Upper lobe of right lung (tissue), 1 donor: Measurements from ENCODE around the gene TOP1. TPM values are rescaled to one million over a fixed set of nuclear protein-coding genes. Genes with fewer than 3 reads are reported as not detected.

Experiments used
- ATAC-seq: fragments of 200-7000 bp; cut with Tn5 transposase; one replicate; pipeline ENCODE4 v1.9.1; 2020; ENCODE audit warnings: mild to moderate bottlenecking, moderate library complexity
- DNase-seq: peaks from one replicate; pipeline ENCODE4 v3.0.0-alpha.2; 2020
- H3K27ac ChIP-seq: fragments of 200-600 bp; one replicate; pipeline ENCODE4 v1.8.0; 2022
- H3K27me3 ChIP-seq: fragments of 200-600 bp; one replicate; pipeline ENCODE4 v1.8.0; 2022; ENCODE audit warnings: mild to moderate bottlenecking
- H3K36me3 ChIP-seq: fragments of 200-600 bp; one replicate; pipeline ENCODE4 v1.8.0; 2022
- H3K4me1 ChIP-seq: fragments of 200-600 bp; one replicate; pipeline ENCODE4 v1.8.0; 2022
- H3K4me3 ChIP-seq: fragments of 200-600 bp; one replicate; pipeline ENCODE4 v1.8.0; 2022; ENCODE audit warnings: mild to moderate bottlenecking
- H3K9me3 ChIP-seq: fragments of 200-600 bp; one replicate; pipeline ENCODE4 v1.8.0; 2022
- CTCF ChIP-seq: fragments of 200-600 bp; IDR thresholded peaks from one replicate; pipeline ENCODE4 v1.8.0; 2022; ENCODE audit warnings: antibody characterized with exemption
- intact Hi-C: fragments of 100-400 bp; cut with DNase I; formaldehyde crosslinking; loops from one replicate; pipeline ENCODE4 v1.11.0; 2022
- total RNA-seq: library from RNA; stranded (reverse); fragmentation: NEBNext Ultra II Directional; extraction: Animal tissue kit (Norgen Biotek cat#: 25700); gene quantifications from one replicate; pipeline ENCODE4 v1.2.1, GENCODE V29; 2021
- donor health status: DM: no; HTN: yes; CAD: no; lungs with severe emphysema.

Gene TOP1
- total RNA-seq, 1 donor from 2014 or later = 67.6 TPM

- H3K36me3 ChIP-seq = no peaks in the 10 kb centered on the region
- H3K4me1 ChIP-seq = peaks cover 35% of the 10 kb centered on the region
- H3K9me3 ChIP-seq = no peaks in the 10 kb centered on the region
- ATAC-seq = no peak
- TF ChIP-seq CTCF = no peak
- intact Hi-C loops = no loop called here
- DNase-seq = no peak
- no peaks in the 10 kb centered on the region for H3K27me3 ChIP-seq
- no peak overlapping the region for H3K4me3 ChIP-seq
- H3K27ac ChIP-seq = no peak overlapping the region
Observed at GRCh38 chr20:41038878-41039404, 10.3 kb downstream of the TOP1 start.

DNA sequence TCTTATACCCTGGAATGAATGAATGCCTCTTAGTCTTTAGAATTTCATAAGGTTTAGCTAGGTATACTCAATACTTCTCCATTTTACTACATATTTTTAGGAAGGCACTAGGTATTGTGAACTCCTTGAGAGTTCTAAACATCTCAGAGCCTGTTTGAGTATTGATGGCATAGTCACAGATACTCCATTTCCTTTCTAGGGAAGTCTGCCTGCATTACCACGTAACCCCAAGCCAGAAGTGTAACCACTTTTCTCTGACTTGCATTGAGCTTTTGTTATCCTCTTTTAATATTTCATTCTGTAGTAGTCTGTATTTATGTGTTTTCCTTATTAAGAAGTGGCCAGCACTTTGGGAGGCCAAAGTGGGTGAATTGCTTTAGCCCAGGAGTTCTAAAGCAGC is 12.2 kb downstream of the TOP1 start:
- H3K36me3 ChIP-seq = no peaks in the 10 kb centered on the region
- no peak overlapping the region for H3K4me3 ChIP-seq
- no peaks in the 10 kb centered on the region for H3K9me3 ChIP-seq
- TF ChIP-seq CTCF = no peak
- DNase-seq (no peak), ATAC-seq (no peak)
- intact Hi-C loops = no loop called here
- no peaks in the 10 kb centered on the region for H3K27me3 ChIP-seq
- peaks cover 33% of the 10 kb centered on the region for H3K4me1 ChIP-seq
- no peak overlapping the region for H3K27ac ChIP-seq

DNA sequence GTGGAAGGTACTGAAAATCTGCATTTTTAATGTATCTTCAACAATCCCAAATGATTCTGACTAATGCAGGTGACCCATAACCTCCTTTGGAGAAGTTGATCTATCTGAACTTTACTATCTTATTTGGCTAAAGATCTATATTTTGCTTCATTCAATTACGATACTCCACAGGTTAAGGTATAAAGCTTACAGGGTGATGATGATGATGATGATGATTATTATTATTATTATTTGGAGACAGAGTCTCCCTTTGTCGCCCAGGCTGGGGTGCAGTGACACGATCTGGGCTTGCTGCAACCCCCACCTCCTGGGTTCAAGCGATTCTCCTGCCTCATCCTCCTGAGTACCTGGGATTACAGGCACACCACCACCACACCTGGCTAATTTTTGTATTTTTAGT is 13.1 kb downstream of the TOP1 start:
- DNase-seq = no peak
- ATAC-seq = no peak
- no peak for TF ChIP-seq CTCF
- peaks cover 34% of the 10 kb centered on the region for H3K4me1 ChIP-seq
- no peak overlapping the region for H3K4me3 ChIP-seq
- no peaks in the 10 kb centered on the region for H3K36me3 ChIP-seq
- intact Hi-C loops = no loop called here
- no peaks in the 10 kb centered on the region for H3K27me3 ChIP-seq
- no peaks in the 10 kb centered on the region for H3K9me3 ChIP-seq
- no peak overlapping the region for H3K27ac ChIP-seq

GRCh38 chr20:41044409-41045062 is 15.9 kb downstream of the TOP1 start:
- ATAC-seq = no peak
- H3K27me3 ChIP-seq = no peaks in the 10 kb centered on the region
- no peaks in the 10 kb centered on the region for H3K36me3 ChIP-seq
- no peak overlapping the region for H3K27ac ChIP-seq
- TF ChIP-seq CTCF = no peak
- H3K4me3 ChIP-seq = no peak overlapping the region
- intact Hi-C loops = no loop called here
- no peak for DNase-seq
- H3K4me1 ChIP-seq = peaks cover 49% of the 10 kb centered on the region
- H3K9me3 ChIP-seq = no peaks in the 10 kb centered on the region

- Histone ChIP-seq H3K9me3 (no peaks in the 10 kb centered on the region), H3K4me3 (no peak overlapping the region), H3K4me1 (peaks cover 56% of the 10 kb centered on the region), H3K36me3 (no peaks in the 10 kb centered on the region), H3K27me3 (no peaks in the 10 kb centered on the region), H3K27ac (no peak overlapping the region)
- ATAC-seq (no peak), DNase-seq (no peak)
- intact Hi-C loops = no loop called here
- no peak for TF ChIP-seq CTCF
Observed at GRCh38 chr20:41045671-41046070, 17.0 kb downstream of the TOP1 start.
